Activated CD8-positive, alpha-beta T cell treated with anti-CD3 and anti-CD28 coated beads for 36 hours (primary cell): Measurements from ENCODE around the gene S100PBP. TPM values are rescaled to one million over a fixed set of nuclear protein-coding genes. Genes with fewer than 3 reads are reported as not detected.
"Not testable (repeated sequence)": the region's sequence is repeated elsewhere in the genome, so short reads cannot be mapped to it uniquely, and the experiment has no call there.

Experiments used
- ATAC-seq: fragments of 200-7000 bp; cut with Tn5 transposase; one replicate; pipeline ENCODE4 v1.10.0; 2021; ENCODE audit warnings: mild to moderate bottlenecking, moderate library complexity
- CTCF ChIA-PET: fragments of 350-600 bp; sonication (Branson Sonifier 250); formaldehyde crosslinking; loops from one replicate; lab custom pipeline; 2021; ENCODE audit warnings: antibody characterized with exemption; lab: Charles Lee
- POLR2A ChIA-PET: fragments of 350-600 bp; sonication (Branson Sonifier 250); formaldehyde crosslinking; loops from one replicate; lab custom pipeline; 2021; ENCODE audit warnings: antibody characterized with exemption; lab: Charles Lee
- DNase-seq: peaks from one replicate; pipeline ENCODE4 v3.0.0-alpha.2; 2020
- H3K27ac Mint-ChIP-seq: one replicate; pipeline ENCODE4 v1.8.0; 2021; ENCODE audit warnings: mild to moderate bottlenecking, mixed read lengths
- H3K27me3 Mint-ChIP-seq: one replicate; pipeline ENCODE4 v1.8.0; 2021; ENCODE audit warnings: mixed read lengths
- H3K36me3 Mint-ChIP-seq: one replicate; pipeline ENCODE4 v1.8.0; 2021; ENCODE audit warnings: low read depth, mixed read lengths
- H3K4me1 Mint-ChIP-seq: one replicate; pipeline ENCODE4 v1.8.0; 2021; ENCODE audit warnings: low read depth, mixed read lengths
- H3K4me3 Mint-ChIP-seq: one replicate; pipeline ENCODE4 v1.8.0; 2021; ENCODE audit warnings: mild to moderate bottlenecking, moderate library complexity, mixed read lengths
- H3K9me3 Mint-ChIP-seq: one replicate; pipeline ENCODE4 v1.8.0; 2021; ENCODE audit warnings: mixed read lengths
- intact Hi-C: fragments of 100-400 bp; cut with micrococcal nuclease; formaldehyde crosslinking; loops from one replicate; pipeline ENCODE4 v1.10.0; 2022
- total RNA-seq, 2 experiments: library from RNA; stranded (reverse); gene quantifications; one replicate each; pipeline ENCODE4 v1.2.3, GENCODE V29; 2021
- TF ChIP-seq, protein P1 (sequence below): fragments of 200-600 bp; IDR thresholded peaks from one replicate; pipeline ENCODE4 v1.8.0; 2022; ENCODE audit warnings: antibody characterized with exemption, mild to moderate bottlenecking

The S100PBP gene
- total RNA-seq, 2 experiments from 2014 or later, result 25.7 to 27.3 TPM

DNA sequence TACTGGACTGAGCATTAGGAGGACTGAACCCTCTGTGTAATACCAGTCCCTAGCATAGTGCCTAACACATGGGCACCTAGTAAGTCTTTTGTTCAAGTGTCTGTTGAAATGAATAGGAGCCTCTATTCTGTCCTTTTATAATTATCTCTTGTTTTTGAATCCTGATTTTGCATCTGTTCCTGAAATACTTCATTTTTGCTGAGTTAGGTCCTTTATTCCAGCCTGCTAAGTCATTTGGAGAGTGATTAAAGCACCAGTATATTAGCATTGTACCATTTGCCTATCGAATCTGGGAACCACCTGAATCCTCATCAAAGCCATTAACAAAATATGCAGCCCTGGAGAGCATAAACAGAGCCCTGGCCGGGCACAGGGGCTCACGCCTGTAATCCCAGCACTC is 32.6 kb upstream of the S100PBP start:
- intact Hi-C loops, result no loop called here
- TF ChIP-seq, protein P1, sequence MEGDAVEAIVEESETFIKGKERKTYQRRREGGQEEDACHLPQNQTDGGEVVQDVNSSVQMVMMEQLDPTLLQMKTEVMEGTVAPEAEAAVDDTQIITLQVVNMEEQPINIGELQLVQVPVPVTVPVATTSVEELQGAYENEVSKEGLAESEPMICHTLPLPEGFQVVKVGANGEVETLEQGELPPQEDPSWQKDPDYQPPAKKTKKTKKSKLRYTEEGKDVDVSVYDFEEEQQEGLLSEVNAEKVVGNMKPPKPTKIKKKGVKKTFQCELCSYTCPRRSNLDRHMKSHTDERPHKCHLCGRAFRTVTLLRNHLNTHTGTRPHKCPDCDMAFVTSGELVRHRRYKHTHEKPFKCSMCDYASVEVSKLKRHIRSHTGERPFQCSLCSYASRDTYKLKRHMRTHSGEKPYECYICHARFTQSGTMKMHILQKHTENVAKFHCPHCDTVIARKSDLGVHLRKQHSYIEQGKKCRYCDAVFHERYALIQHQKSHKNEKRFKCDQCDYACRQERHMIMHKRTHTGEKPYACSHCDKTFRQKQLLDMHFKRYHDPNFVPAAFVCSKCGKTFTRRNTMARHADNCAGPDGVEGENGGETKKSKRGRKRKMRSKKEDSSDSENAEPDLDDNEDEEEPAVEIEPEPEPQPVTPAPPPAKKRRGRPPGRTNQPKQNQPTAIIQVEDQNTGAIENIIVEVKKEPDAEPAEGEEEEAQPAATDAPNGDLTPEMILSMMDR, result no peak
- Mint-ChIP-seq H3K4me1 (no peaks in the 10 kb centered on the region), H3K27me3 (no peaks in the 10 kb centered on the region), H3K4me3 (no peak overlapping the region), H3K27ac (no peak overlapping the region), H3K9me3 (no peaks in the 10 kb centered on the region), H3K36me3 (peaks cover 50% of the 10 kb centered on the region)
- POLR2A ChIA-PET, result no interaction called here
- ATAC-seq (no peak), DNase-seq (no peak)
- CTCF ChIA-PET, result interaction anchor here (1.5 to 2.1 kb wide), 2 partner anchors 14 to 72 kb away, joined by 4 to 13 read pairs; no protein-coding TSS in a partner anchor

DNA sequence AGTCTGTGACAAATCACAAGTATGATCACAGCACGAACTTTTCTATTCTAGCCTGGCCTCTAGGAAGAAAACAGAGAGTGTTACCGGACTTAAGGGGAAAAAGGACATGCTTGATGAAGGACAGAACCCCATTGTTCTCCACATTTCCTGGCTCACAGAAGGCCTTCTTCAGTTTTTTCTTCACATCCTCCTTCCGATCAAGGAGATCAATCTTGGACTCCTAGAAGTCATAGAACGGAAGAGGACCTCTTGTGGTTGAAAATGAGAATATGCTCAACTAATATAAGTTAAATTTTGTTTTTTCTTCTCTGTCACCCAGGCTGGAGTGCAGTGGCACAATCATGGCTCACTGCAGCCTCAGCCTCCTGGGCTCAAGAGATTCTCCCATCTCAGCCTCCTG is 30.6 kb upstream of the S100PBP start:
- Mint-ChIP-seq H3K27ac (no peak overlapping the region), H3K9me3 (no peaks in the 10 kb centered on the region), H3K36me3 (peaks cover 43% of the 10 kb centered on the region), H3K4me3 (no peak overlapping the region), H3K4me1 (peaks cover 5% of the 10 kb centered on the region), H3K27me3 (no peaks in the 10 kb centered on the region)
- ChIA-PET CTCF (interaction anchor here (0.9 to 1.0 kb wide), 2 partner anchors 14 to 74 kb away, joined by 3 to 8 read pairs; no protein-coding TSS in a partner anchor), POLR2A (no interaction called here)
- ATAC-seq, result no peak
- intact Hi-C loops, result no loop called here
- no peak for DNase-seq
- TF ChIP-seq, protein P1, result no peak

DNA sequence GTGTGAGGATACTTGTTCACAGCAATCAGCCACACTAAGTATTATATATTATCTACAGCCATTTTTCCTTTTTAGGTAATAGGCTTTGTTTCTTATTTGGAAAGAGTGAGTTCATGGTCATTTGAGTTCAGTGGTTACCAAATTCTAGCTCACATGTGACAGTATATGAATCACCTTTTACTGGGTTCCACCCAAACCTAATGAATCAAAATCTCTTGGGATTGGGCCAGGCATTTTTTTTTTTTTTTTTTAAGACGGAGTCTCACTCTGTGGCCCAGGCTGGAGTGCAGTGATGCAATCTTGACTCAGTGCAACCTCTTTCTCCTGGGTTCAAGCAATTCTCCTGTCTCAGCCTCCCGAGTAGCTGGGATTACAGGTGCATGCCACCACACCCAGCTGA is 28.1 kb upstream of the S100PBP start:
- H3K27ac Mint-ChIP-seq, H3K9me3 Mint-ChIP-seq, ATAC-seq, intact Hi-C loops, H3K4me3 Mint-ChIP-seq, H3K27me3 Mint-ChIP-seq, DNase-seq: not testable (repeated sequence)
- Mint-ChIP-seq H3K36me3 (peaks cover 49% of the 10 kb centered on the region), H3K4me1 (peaks cover 12% of the 10 kb centered on the region)
- ChIA-PET POLR2A (interaction anchor here (0.5 to 1.5 kb wide), 3 partner anchors 9 to 381 kb away, joined by 3 to 4 read pairs (median 3); no protein-coding TSS in a partner anchor), CTCF (interaction anchor here (1.3 to 1.5 kb wide), 2 partner anchors 17 to 78 kb away, joined by 3 read pairs; no protein-coding TSS in a partner anchor)

DNA sequence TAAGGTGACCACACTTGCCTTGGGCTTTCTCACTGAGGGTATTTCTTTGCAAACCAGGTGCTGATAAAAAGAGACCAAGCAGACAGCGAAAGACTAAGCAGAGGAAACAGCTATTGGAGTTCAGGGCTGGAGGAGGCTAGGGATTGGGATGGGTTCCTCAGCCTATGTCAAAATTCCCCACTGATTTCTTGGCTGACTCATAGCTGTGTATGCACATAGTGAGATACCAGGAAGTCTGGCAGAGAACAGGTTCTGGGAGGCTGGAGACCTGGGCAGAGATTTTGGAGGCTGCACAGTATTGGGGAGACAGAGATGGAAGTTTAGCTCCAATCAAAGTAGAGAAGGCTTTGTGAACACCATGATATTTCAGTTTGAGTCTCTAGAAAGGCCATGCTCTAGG is 25.6 kb upstream of the S100PBP start:
- no peak overlapping the region for H3K4me3 Mint-ChIP-seq
- DNase-seq (no peak), ATAC-seq (no peak)
- intact Hi-C loops, result no loop called here
- ChIA-PET POLR2A (interaction anchor here (0.5 to 1.2 kb wide), 2 partner anchors 25 to 233 kb away, joined by 3 read pairs; no protein-coding TSS in a partner anchor), CTCF (interaction anchor here (1.7 to 1.8 kb wide), 2 partner anchors 18 to 80 kb away, joined by 6 read pairs; no protein-coding TSS in a partner anchor)
- H3K27me3 Mint-ChIP-seq, result no peaks in the 10 kb centered on the region
- peaks cover 17% of the 10 kb centered on the region for H3K4me1 Mint-ChIP-seq
- TF ChIP-seq, protein P1, result no peak
- peaks cover 38% of the 10 kb centered on the region for H3K36me3 Mint-ChIP-seq
- H3K27ac Mint-ChIP-seq, result no peak overlapping the region
- no peaks in the 10 kb centered on the region for H3K9me3 Mint-ChIP-seq

DNA sequence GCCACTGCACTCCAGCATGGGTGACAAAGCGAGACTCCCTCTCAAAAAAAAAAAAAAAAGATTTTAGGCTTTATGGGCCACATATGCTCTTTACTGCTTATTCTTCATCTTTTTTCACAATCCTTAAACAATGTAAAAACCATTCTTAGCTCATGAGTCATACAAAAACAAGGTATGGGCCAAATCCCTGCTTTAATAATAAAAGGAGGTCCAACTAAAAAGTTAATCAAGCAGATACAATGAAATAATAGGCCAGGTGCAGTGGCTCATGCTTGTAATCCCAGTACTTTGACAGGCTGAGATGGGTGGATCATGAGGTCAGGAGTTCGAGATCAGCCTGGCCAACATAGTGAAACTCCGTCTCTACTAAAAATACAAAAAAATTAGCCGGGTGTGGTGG is 21.7 kb upstream of the S100PBP start:
- H3K27me3 Mint-ChIP-seq, DNase-seq, H3K9me3 Mint-ChIP-seq, H3K4me3 Mint-ChIP-seq, POLR2A ChIA-PET, CTCF ChIA-PET, ATAC-seq, intact Hi-C loops: not testable (repeated sequence)
- Mint-ChIP-seq H3K36me3 (peaks cover 65% of the 10 kb centered on the region), H3K27ac (peak overlapping the region; percentile 38), H3K4me1 (peaks cover 51% of the 10 kb centered on the region)

DNA sequence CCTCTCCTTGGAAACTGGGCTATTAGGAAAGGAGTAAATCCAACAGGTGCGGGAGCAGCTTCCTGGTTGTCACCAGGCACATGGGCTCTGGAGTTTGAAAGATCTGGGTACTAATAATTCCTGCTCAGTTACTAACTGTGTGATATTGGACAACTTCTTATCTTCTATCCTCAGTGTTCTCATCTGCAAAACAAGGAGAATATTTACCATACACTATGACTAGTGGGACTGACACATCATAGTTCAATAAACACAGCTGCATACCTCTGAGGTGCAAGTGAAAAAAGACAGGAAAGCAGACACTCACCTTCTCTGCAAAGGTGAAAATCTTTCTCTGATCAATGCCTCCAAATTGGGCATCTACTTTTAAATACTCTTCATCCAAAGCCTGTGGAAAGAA is 20.0 kb upstream of the S100PBP start:
- Mint-ChIP-seq H3K4me1 (peaks cover 59% of the 10 kb centered on the region), H3K27ac (peak overlapping the region; percentile 77), H3K27me3 (no peaks in the 10 kb centered on the region), H3K36me3 (peaks cover 62% of the 10 kb centered on the region), H3K9me3 (no peaks in the 10 kb centered on the region), H3K4me3 (no peak overlapping the region)
- CTCF ChIA-PET, result interaction anchor here (1.2 to 2.0 kb wide), 2 partner anchors 15 to 78 kb away, joined by 3 to 5 read pairs; no protein-coding TSS in a partner anchor
- POLR2A ChIA-PET, result no interaction called here
- TF ChIP-seq, protein P1, result no peak
- intact Hi-C loops, result no loop called here
- no peak for ATAC-seq
- DNase-seq, result no peak
